Measurements from ENCODE around the gene NOL7.

Gene NOL7

GRCh38 chr6:13614926-13615791 lies at the start of gene NOL7:
NOL7 (plus strand) TSS chr6:13615335; CDS start chr6:13615359, 24 bp downstream.
- Mint-ChIP-seq H3K4me3 (peak within 1 kb of the TSS; percentile 97), H3K4me1 (ENCODE audit: low read depth) (peaks cover 52% of the 10 kb centered on the region), H3K27ac (peak within 1 kb of the TSS; percentile 97), H3K27me3 (no peaks in the 10 kb centered on the region), H3K9me3 (no peaks in the 10 kb centered on the region), H3K36me3 (ENCODE audit: low read depth) (peaks cover 49% of the 10 kb centered on the region)

GRCh38 chr6:13565921-13566320 lies 49.2 kb upstream of the NOL7 start:
- H3K4me1 Mint-ChIP-seq (ENCODE audit: low read depth): peaks cover 6% of the 10 kb centered on the region
- H3K36me3 Mint-ChIP-seq (ENCODE audit: low read depth): no peaks in the 10 kb centered on the region
- no peak overlapping the region for H3K4me3 Mint-ChIP-seq
- no peak overlapping the region for H3K27ac Mint-ChIP-seq
- H3K27me3 Mint-ChIP-seq: peaks cover 9% of the 10 kb centered on the region
- H3K9me3 Mint-ChIP-seq: no peaks in the 10 kb centered on the region

- H3K9me3 Mint-ChIP-seq: no peaks in the 10 kb centered on the region
- no peak overlapping the region for H3K27ac Mint-ChIP-seq
- no peak overlapping the region for H3K4me3 Mint-ChIP-seq
- peaks cover 6% of the 10 kb centered on the region for H3K4me1 Mint-ChIP-seq (ENCODE audit: low read depth)
- H3K27me3 Mint-ChIP-seq: peaks cover 9% of the 10 kb centered on the region
- H3K36me3 Mint-ChIP-seq (ENCODE audit: low read depth): no peaks in the 10 kb centered on the region
Observed at GRCh38 chr6:13566500-13566899, 48.6 kb upstream of the NOL7 start.

GRCh38 chr6:13568970-13569369 lies 46.2 kb upstream of the NOL7 start:
- Mint-ChIP-seq H3K36me3 (ENCODE audit: low read depth) (no peaks in the 10 kb centered on the region), H3K4me1 (ENCODE audit: low read depth) (no peaks in the 10 kb centered on the region), H3K4me3 (no peak overlapping the region), H3K27me3 (peaks cover 9% of the 10 kb centered on the region), H3K9me3 (no peaks in the 10 kb centered on the region), H3K27ac (no peak overlapping the region)

GRCh38 chr6:13572240-13572639 lies 42.9 kb upstream of the NOL7 start:
- no peak overlapping the region for H3K27ac Mint-ChIP-seq
- H3K9me3 Mint-ChIP-seq: no peaks in the 10 kb centered on the region
- H3K27me3 Mint-ChIP-seq: peaks cover 4% of the 10 kb centered on the region
- no peak overlapping the region for H3K4me3 Mint-ChIP-seq
- no peaks in the 10 kb centered on the region for H3K36me3 Mint-ChIP-seq (ENCODE audit: low read depth)
- peaks cover 17% of the 10 kb centered on the region for H3K4me1 Mint-ChIP-seq (ENCODE audit: low read depth)

- peak overlapping the region; percentile 98 for H3K4me3 Mint-ChIP-seq
- H3K9me3 Mint-ChIP-seq: no peaks in the 10 kb centered on the region
- H3K4me1 Mint-ChIP-seq (ENCODE audit: low read depth): peaks cover 17% of the 10 kb centered on the region
- peaks cover 4% of the 10 kb centered on the region for H3K27me3 Mint-ChIP-seq
- peak overlapping the region; percentile 18 for H3K27ac Mint-ChIP-seq
- peaks cover 3% of the 10 kb centered on the region for H3K36me3 Mint-ChIP-seq (ENCODE audit: low read depth)
Observed at GRCh38 chr6:13572951-13573654, 42.0 kb upstream of the NOL7 start.

- H3K36me3 Mint-ChIP-seq (ENCODE audit: low read depth): peaks cover 5% of the 10 kb centered on the region
- peaks cover 17% of the 10 kb centered on the region for H3K4me1 Mint-ChIP-seq (ENCODE audit: low read depth)
- peaks cover under 1% of the 10 kb centered on the region for H3K27me3 Mint-ChIP-seq
- H3K27ac Mint-ChIP-seq: peak overlapping the region; percentile 89
- H3K9me3 Mint-ChIP-seq: no peaks in the 10 kb centered on the region
- H3K4me3 Mint-ChIP-seq: peak overlapping the region; percentile 98
Observed at GRCh38 chr6:13573669-13574110, 41.4 kb upstream of the NOL7 start.

- peaks cover 5% of the 10 kb centered on the region for H3K36me3 Mint-ChIP-seq (ENCODE audit: low read depth)
- H3K9me3 Mint-ChIP-seq: no peaks in the 10 kb centered on the region
- H3K27me3 Mint-ChIP-seq: no peaks in the 10 kb centered on the region
- H3K27ac Mint-ChIP-seq: peak overlapping the region; percentile 98
- peaks cover 17% of the 10 kb centered on the region for H3K4me1 Mint-ChIP-seq (ENCODE audit: low read depth)
- peak overlapping the region; percentile 98 for H3K4me3 Mint-ChIP-seq
Observed at GRCh38 chr6:13574149-13574570, 41.0 kb upstream of the NOL7 start.

- Mint-ChIP-seq H3K36me3 (ENCODE audit: low read depth) (peaks cover 7% of the 10 kb centered on the region), H3K27me3 (no peaks in the 10 kb centered on the region), H3K9me3 (no peaks in the 10 kb centered on the region), H3K4me1 (ENCODE audit: low read depth) (peaks cover 17% of the 10 kb centered on the region), H3K4me3 (peak within 1 kb of the TSS; percentile 98), H3K27ac (peak within 1 kb of the TSS; percentile 98)
Observed at GRCh38 chr6:13574571-13575376, 40.4 kb upstream of the NOL7 start, which contains the start of gene SIRT5. SIRT5 (plus strand) TSS chr6:13574601; CDS start chr6:13584111, 9,510 bp downstream.

- peaks cover 17% of the 10 kb centered on the region for H3K4me1 Mint-ChIP-seq (ENCODE audit: low read depth)
- H3K36me3 Mint-ChIP-seq (ENCODE audit: low read depth): peaks cover 13% of the 10 kb centered on the region
- H3K9me3 Mint-ChIP-seq: no peaks in the 10 kb centered on the region
- no peaks in the 10 kb centered on the region for H3K27me3 Mint-ChIP-seq
- H3K4me3 Mint-ChIP-seq: peak overlapping the region; percentile 98
- peak overlapping the region; percentile 98 for H3K27ac Mint-ChIP-seq
Observed at GRCh38 chr6:13575377-13575775, 39.8 kb upstream of the NOL7 start.

GRCh38 chr6:13576017-13576416 lies 39.1 kb upstream of the NOL7 start:
- peaks cover 19% of the 10 kb centered on the region for H3K36me3 Mint-ChIP-seq (ENCODE audit: low read depth)
- H3K27me3 Mint-ChIP-seq: no peaks in the 10 kb centered on the region
- peaks cover 17% of the 10 kb centered on the region for H3K4me1 Mint-ChIP-seq (ENCODE audit: low read depth)
- H3K27ac Mint-ChIP-seq: no peak overlapping the region
- peak overlapping the region; percentile 38 for H3K4me3 Mint-ChIP-seq
- no peaks in the 10 kb centered on the region for H3K9me3 Mint-ChIP-seq

GRCh38 chr6:13577926-13578325 lies 37.2 kb upstream of the NOL7 start:
- H3K36me3 Mint-ChIP-seq (ENCODE audit: low read depth): peaks cover 25% of the 10 kb centered on the region
- peaks cover 17% of the 10 kb centered on the region for H3K4me1 Mint-ChIP-seq (ENCODE audit: low read depth)
- H3K4me3 Mint-ChIP-seq: no peak overlapping the region
- no peaks in the 10 kb centered on the region for H3K9me3 Mint-ChIP-seq
- H3K27ac Mint-ChIP-seq: no peak overlapping the region
- H3K27me3 Mint-ChIP-seq: no peaks in the 10 kb centered on the region

- Mint-ChIP-seq H3K27ac (no peak overlapping the region), H3K4me1 (ENCODE audit: low read depth) (peaks cover 16% of the 10 kb centered on the region), H3K4me3 (no peak overlapping the region), H3K36me3 (ENCODE audit: low read depth) (peaks cover 28% of the 10 kb centered on the region), H3K9me3 (no peaks in the 10 kb centered on the region), H3K27me3 (no peaks in the 10 kb centered on the region)
Observed at GRCh38 chr6:13579911-13580310, 35.2 kb upstream of the NOL7 start.

GRCh38 chr6:13581700-13582229 lies 33.4 kb upstream of the NOL7 start:
- no peak overlapping the region for H3K27ac Mint-ChIP-seq
- H3K9me3 Mint-ChIP-seq: no peaks in the 10 kb centered on the region
- no peaks in the 10 kb centered on the region for H3K27me3 Mint-ChIP-seq
- peaks cover 33% of the 10 kb centered on the region for H3K36me3 Mint-ChIP-seq (ENCODE audit: low read depth)
- no peaks in the 10 kb centered on the region for H3K4me1 Mint-ChIP-seq (ENCODE audit: low read depth)
- no peak overlapping the region for H3K4me3 Mint-ChIP-seq
